ENCODE results near the gene HLTF.

The HLTF gene

DNA sequence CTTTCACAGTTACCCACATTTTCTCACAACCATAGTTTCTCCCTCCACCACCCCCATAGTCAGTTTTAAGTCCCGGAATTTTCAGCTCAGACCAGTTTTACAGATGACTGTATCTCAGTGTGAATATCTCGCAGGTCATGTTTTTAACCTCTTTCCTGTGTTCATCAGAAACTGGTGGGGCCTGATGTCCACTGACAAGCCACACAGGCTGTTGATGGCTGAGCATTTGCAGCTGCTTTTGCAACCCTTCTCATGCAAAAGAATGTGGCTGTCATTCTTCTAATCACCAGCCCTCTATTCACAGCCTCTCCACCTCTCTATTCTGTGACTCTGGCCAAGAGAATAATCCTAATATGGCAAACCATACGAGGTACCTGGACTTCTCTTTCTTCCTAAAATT lies 86.5 kb downstream of the HLTF start (continued):
- TF ChIP-seq ZNF518A (tag by site-specific recombination; conservative IDR thresholded peaks at IDR 0.05; ENCODE audit: low read depth) (no peak), ZNF121 (tag by site-specific recombination; IDR thresholded peaks at IDR 0.05) (no peak)

DNA sequence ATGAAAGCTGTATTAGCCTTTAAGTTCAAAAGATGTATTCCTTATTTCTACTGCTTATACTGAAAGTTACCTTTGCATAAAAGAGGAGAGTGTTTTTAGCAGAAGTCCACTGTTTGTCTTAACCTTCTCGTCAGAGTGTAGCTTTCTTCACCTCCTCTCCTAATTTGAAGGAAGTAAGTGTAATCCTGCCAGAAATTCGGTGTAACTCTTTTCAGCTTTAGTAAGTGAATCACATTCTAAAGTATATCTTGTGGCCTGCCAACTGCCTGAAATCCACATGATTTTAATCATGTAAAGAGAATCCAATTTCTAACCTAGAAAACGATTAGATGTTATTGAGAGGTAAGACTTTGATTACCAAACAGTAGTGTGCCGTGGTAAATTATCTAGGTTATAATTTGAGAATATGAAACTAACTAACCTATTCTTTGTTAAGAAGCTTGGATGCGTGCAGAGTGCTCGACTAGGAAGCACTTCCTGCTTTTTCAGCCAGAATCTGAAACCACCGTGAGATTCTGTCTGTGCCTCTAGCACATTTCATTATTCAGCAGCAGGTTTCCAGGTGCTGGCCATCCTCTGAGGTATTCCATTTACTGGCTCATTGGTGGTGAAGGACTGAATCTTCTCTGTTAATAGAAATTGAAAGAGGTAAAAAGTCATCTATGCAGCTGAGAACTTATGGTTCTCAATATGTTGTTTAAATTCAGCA lies 87.5 kb downstream of the HLTF start:
- Histone ChIP-seq H3K27ac (ENCODE audit: extremely low read depth, low read depth, low read length) (no peak overlapping the region), H3K4me3 (ENCODE audit: low read depth, low read length) (no peak overlapping the region), H3K4me1 (ENCODE audit: control insufficient read depth, insufficient read depth, low read length) (no peaks in the 10 kb centered on the region), H3K36me3 (ENCODE audit: control insufficient read depth in 2 of 2, insufficient read depth in 1 of 2, low read length in 2 of 2) (peaks cover 0 to 66% of the 10 kb centered on the region in 2 experiments; a peak in 1 of 3 replicates), H3K9me3 (ENCODE audit: control insufficient read depth, insufficient read depth, low read depth, low read length) (no peaks in the 10 kb centered on the region)
- POLR2A ChIA-PET, result no interaction called here
- no peak for TF ChIP-seq ZNF132 (tag by site-specific recombination; IDR thresholded peaks at IDR 0.05; ENCODE audit: borderline replicate concordance)
- no peak for TF ChIP-seq ZNF394 (tag by site-specific recombination; IDR thresholded peaks at IDR 0.05; ENCODE audit: borderline replicate concordance)
- TF ChIP-seq ZNF549 (tag by site-specific recombination; IDR thresholded peaks at IDR 0.05), result no peak
- no peak for TF ChIP-seq TSHZ1 (tag by site-specific recombination; IDR thresholded peaks at IDR 0.05; ENCODE audit: borderline replicate concordance)
- no peak for TF ChIP-seq ZNF18 (tag by site-specific recombination; IDR thresholded peaks at IDR 0.05)
- TF ChIP-seq TRIM28 (IDR thresholded peaks at IDR 0.05; ENCODE audit: borderline replicate concordance, low read length), result no peak
- TF ChIP-seq KLF7 (tag by site-specific recombination; IDR thresholded peaks at IDR 0.05; ENCODE audit: borderline replicate concordance), result no peak
- no peak for TF ChIP-seq ZBTB44 (tag by site-specific recombination; IDR thresholded peaks at IDR 0.05)
- TF ChIP-seq ZNF112 (tag by site-specific recombination; IDR thresholded peaks at IDR 0.05), result no peak
- TF ChIP-seq, protein P1, sequence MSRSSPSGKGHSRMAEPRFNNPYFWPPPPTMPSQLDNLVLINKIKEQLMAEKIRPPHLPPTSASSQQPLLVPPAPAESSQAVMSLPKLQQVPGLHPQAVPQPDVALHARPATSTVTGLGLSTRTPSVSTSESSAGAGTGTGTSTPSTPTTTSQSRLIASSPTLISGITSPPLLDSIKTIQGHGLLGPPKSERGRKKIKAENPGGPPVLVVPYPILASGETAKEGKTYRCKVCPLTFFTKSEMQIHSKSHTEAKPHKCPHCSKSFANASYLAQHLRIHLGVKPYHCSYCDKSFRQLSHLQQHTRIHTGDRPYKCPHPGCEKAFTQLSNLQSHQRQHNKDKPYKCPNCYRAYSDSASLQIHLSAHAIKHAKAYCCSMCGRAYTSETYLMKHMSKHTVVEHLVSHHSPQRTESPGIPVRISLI (tag by site-specific recombination; IDR thresholded peaks at IDR 0.05), result no peak
- TF ChIP-seq ZFP41 (tag by site-specific recombination; IDR thresholded peaks at IDR 0.05; ENCODE audit: borderline replicate concordance), result no peak
- CTCF ChIA-PET, result interaction anchor here (0.6 to 1.0 kb wide), 3 partner anchors 137 to 773 kb away, joined by 3 to 5 read pairs (median 4); no protein-coding TSS in a partner anchor
